Gastrocnemius medialis (tissue), 4 donors: ENCODE measurements around the gene NEDD4L. TPM values are rescaled to one million over a fixed set of nuclear protein-coding genes. Genes with fewer than 3 reads are reported as not detected.
A peak's percentile ranks its signal among the peaks of the same experiment; 100 is the strongest.

Experiments used
- ATAC-seq, 2 donors: fragments of 150-250 bp; one replicate each; pipeline ENCODE4 v1.9.1; 2016
- DNase-seq, 2 donors: peaks; one replicate each; pipeline ENCODE4 v3.0.0-alpha.2; 2019
- H3K27ac ChIP-seq, 4 donors: fragments of 200-600 bp; sonication (generic); 1 replicate in 1 of 4; 2 replicates in 3 of 4; pipeline ENCODE4 v1.5.1; 2016 to 2018; ENCODE audit warnings: mild to moderate bottlenecking in 2 of 4, moderate library complexity in 1 of 4
- H3K27me3 ChIP-seq, 3 donors: fragments of 200-600 bp; sonication (generic) in 2 of 3; 1 replicate in 1 of 3; 2 replicates in 2 of 3; pipeline versions ENCODE4 v1.5.1 to v1.6.0; 2016 to 2019; ENCODE audit warnings: mild to moderate bottlenecking in 1 of 3, moderate library complexity in 1 of 3
- H3K36me3 ChIP-seq, 2 donors: fragments of 200-600 bp; sonication (generic) in 1 of 2; one replicate each; pipeline ENCODE4 v1.5.1; 2017 to 2018
- H3K4me1 ChIP-seq, 2 donors: fragments of 200-600 bp; sonication (generic) in 1 of 2; one replicate each; pipeline ENCODE4 v1.5.1; 2016 to 2017; ENCODE audit warnings: mild to moderate bottlenecking in 2 of 2
- H3K4me3 ChIP-seq, 4 donors: fragments of 200-600 bp; sonication (generic) in 3 of 4; 1 replicate in 1 of 4; 2 replicates in 3 of 4; pipeline ENCODE4 v1.5.1; 2016 to 2019; ENCODE audit warnings: mild to moderate bottlenecking in 2 of 4
- H3K9me3 ChIP-seq, 3 donors: fragments of 200-600 bp; sonication (generic) in 2 of 3; 1 replicate in 1 of 3; 2 replicates in 2 of 3; pipeline ENCODE4 v1.5.1; 2016 to 2019
- POLR2A ChIP-seq, 2 donors: fragments of 450-650 bp; IDR thresholded peaks; one replicate each; pipeline ENCODE4 v1.6.1; 2017; ENCODE audit warnings: antibody characterized with exemption in 2 of 2, mild to moderate bottlenecking in 2 of 2, moderate library complexity in 2 of 2
- in situ Hi-C, 4 donors: fragments of 200-750 bp; cut with MboI; loops; one replicate each; pipeline versions ENCODE4 v1.15.0 to v1.8.0; 2017; ENCODE audit warnings: low sequenced_read_pairs in 4 of 4
- intact Hi-C: fragments of 100-400 bp; cut with DNase I; formaldehyde crosslinking; loops from one replicate; pipeline ENCODE4 v1.15.1; 2023; ENCODE audit warnings: low total_unique reads
- total RNA-seq, 4 donors: library from RNA; depleted of rRNA; stranded (reverse); fragments of >200 nt; gene quantifications; one replicate each; pipeline versions ENCODE4 v1.1.0 to v1.2.3, GENCODE V29; 2016
- TF ChIP-seq, protein P1 (sequence below), 5 experiments: fragments of 450-650 bp in 3 of 5; fragments of 200-600 bp in 2 of 5; sonication (generic) in 2 of 5; IDR thresholded peaks in 4 of 5; conservative IDR thresholded peaks in 1 of 5; 1 replicate in 4 of 5; 2 replicates in 1 of 5; pipeline ENCODE4 v1.5.1; 2016 to 2019; ENCODE audit warnings: antibody characterized with exemption in 5 of 5, mild to moderate bottlenecking in 3 of 5, moderate library complexity in 3 of 5

Gene NEDD4L
- total RNA-seq, 4 donors from 2014 or later, result 27.4 to 81.5 (median 51.5) TPM

DNA sequence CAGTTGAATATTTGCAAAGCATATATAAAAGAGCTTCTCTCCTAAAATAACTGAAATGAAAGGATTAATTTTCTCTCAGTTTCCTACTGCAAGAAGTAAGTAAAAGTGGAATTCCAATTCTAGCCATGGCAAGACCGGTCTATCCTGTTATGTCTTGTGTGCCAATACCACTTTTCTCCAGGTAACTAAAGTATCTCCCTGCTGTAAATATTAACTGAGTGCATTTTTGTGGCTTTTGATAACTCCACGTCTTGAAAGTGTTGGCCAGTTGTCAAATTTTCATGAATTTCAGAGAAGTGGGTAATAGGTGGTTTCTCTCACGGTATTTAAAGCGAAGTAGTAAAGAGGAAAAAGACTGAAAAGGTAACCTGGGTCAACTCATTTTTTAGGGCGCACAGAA lies 225.9 kb downstream of the NEDD4L start:
- no peak overlapping the region for H3K4me3 ChIP-seq
- TF ChIP-seq, protein P1, sequence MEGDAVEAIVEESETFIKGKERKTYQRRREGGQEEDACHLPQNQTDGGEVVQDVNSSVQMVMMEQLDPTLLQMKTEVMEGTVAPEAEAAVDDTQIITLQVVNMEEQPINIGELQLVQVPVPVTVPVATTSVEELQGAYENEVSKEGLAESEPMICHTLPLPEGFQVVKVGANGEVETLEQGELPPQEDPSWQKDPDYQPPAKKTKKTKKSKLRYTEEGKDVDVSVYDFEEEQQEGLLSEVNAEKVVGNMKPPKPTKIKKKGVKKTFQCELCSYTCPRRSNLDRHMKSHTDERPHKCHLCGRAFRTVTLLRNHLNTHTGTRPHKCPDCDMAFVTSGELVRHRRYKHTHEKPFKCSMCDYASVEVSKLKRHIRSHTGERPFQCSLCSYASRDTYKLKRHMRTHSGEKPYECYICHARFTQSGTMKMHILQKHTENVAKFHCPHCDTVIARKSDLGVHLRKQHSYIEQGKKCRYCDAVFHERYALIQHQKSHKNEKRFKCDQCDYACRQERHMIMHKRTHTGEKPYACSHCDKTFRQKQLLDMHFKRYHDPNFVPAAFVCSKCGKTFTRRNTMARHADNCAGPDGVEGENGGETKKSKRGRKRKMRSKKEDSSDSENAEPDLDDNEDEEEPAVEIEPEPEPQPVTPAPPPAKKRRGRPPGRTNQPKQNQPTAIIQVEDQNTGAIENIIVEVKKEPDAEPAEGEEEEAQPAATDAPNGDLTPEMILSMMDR (IDR thresholded peaks at IDR 0.05 in 4 of 5, conservative IDR thresholded peaks at IDR 0.05 in 1 of 5), result no peak
- no peak for TF ChIP-seq POLR2A (IDR thresholded peaks at IDR 0.05)
- intact Hi-C loops, result no loop called here
- no peaks in the 10 kb centered on the region for H3K27me3 ChIP-seq
- H3K27ac ChIP-seq, result peak overlapping the region in 2 of 4 donors; percentile 17 to 42
- ATAC-seq, result no peak
- peaks cover 60 to 66% of the 10 kb centered on the region in 2 donors for H3K4me1 ChIP-seq
- H3K36me3 ChIP-seq, result no peaks in the 10 kb centered on the region
- in situ Hi-C loops, result no loop called here
- no peaks in the 10 kb centered on the region for H3K9me3 ChIP-seq
- no peak for DNase-seq

DNA sequence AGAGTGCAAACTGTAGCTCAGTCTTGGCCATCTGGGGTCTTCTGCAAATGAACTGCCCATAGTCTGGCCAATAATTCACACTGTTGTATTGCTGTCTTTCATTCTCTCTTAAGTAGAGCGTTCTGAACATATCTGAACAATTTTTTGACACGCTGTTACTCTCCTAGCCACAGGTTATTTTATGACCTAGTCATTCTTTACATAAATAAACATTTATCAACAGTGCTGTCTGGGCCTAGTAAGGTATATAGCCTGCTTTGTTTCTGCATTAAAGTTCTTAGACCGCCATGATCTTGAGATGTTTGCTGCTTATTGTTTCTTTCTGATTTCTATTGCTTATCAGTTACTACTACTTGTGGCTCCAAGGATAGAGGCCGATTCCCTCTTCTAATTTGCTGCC lies 226.4 kb downstream of the NEDD4L start:
- DNase-seq (no peak), ATAC-seq (no peak)
- Histone ChIP-seq H3K27me3 (no peaks in the 10 kb centered on the region), H3K27ac (peak overlapping the region in 1 of 4 donors; percentile 3), H3K9me3 (no peaks in the 10 kb centered on the region), H3K36me3 (no peaks in the 10 kb centered on the region), H3K4me1 (peaks cover 56 to 70% of the 10 kb centered on the region in 2 donors), H3K4me3 (no peak overlapping the region)
- TF ChIP-seq POLR2A (IDR thresholded peaks at IDR 0.05), result no peak
- TF ChIP-seq, protein P1 (IDR thresholded peaks at IDR 0.05 in 4 of 5, conservative IDR thresholded peaks at IDR 0.05 in 1 of 5), result no peak
- in situ Hi-C loops (no loop called here), intact Hi-C loops (no loop called here)

DNA sequence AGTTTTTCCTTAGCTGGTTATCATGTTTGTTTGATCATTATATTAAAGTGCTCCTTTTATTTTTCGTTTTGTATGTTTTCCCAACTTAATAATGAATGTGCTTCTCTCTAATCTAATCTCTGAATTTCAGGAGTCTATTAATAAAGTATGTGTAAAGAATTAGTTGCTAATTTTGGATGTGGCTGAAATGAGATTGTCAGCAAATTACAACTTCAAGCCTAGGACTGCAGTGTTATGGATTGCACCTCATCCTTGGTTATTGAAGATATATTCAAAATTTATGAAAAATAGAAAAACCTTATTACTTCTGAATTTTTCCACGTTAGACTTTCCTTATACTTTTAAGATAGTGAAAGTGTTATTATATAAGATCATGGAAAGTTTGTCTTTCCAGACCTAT lies 227.7 kb downstream of the NEDD4L start:
- Histone ChIP-seq H3K27ac (peak overlapping the region in 1 of 4 donors; percentile 2), H3K4me1 (peaks cover 57 to 70% of the 10 kb centered on the region in 2 donors)
- in situ Hi-C loops, result no loop called here

DNA sequence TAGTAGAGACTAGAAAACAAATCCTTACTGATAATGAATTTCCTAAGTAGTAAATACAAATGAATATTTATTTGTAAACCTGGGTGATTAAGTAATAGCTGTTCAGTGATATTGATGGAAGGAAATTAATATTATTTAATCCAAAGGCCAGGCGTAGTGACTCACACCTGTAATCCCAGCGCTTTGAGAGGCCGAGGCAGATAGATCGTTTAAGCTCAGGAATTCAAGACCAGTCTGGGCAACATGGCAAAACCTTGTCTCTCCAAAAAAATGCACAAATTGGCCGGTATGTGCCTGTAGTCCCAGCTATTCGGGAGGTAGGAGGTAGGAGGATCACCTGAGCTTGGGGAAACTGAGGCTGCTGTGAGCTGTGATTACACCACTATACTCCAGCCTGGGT lies 228.2 kb downstream of the NEDD4L start:
- H3K27ac ChIP-seq, result no peak overlapping the region

More for the DNA sequence above, 227.7 kb downstream of the NEDD4L start:
- ATAC-seq, result no peak
- Histone ChIP-seq H3K27me3 (no peaks in the 10 kb centered on the region), H3K4me3 (no peak overlapping the region), H3K9me3 (no peaks in the 10 kb centered on the region), H3K36me3 (no peaks in the 10 kb centered on the region)
- TF ChIP-seq, protein P1 (IDR thresholded peaks at IDR 0.05 in 4 of 5, conservative IDR thresholded peaks at IDR 0.05 in 1 of 5), result no peak
- TF ChIP-seq POLR2A (IDR thresholded peaks at IDR 0.05), result no peak
- intact Hi-C loops, result no loop called here
- DNase-seq, result no peak

More for the DNA sequence above, 228.2 kb downstream of the NEDD4L start:
- DNase-seq, result no peak
- ATAC-seq, result no peak
- Histone ChIP-seq H3K27me3 (no peaks in the 10 kb centered on the region), H3K9me3 (no peaks in the 10 kb centered on the region), H3K36me3 (no peaks in the 10 kb centered on the region), H3K4me3 (no peak overlapping the region), H3K4me1 (peaks cover 59 to 70% of the 10 kb centered on the region in 2 donors)
- intact Hi-C loops, result no loop called here
- in situ Hi-C loops, result no loop called here
- TF ChIP-seq, protein P1 (IDR thresholded peaks at IDR 0.05 in 4 of 5, conservative IDR thresholded peaks at IDR 0.05 in 1 of 5), result no peak
- TF ChIP-seq POLR2A (IDR thresholded peaks at IDR 0.05), result no peak
